Loucy (cell line): Measurements from ENCODE around the gene CCN6.
"Not testable (repeated sequence)": the region's sequence is repeated elsewhere in the genome, so short reads cannot be mapped to it uniquely, and the experiment has no call there.

Experiments used
- H2AFZ ChIP-seq: fragments of 200-600 bp; sonication (generic); 2 replicates; pipeline ENCODE4 v1.6.0; 2016; ENCODE audit warnings: antibody characterized with exemption, mild to moderate bottlenecking, low read length, moderate library complexity
- H3F3A ChIP-seq: fragments of 200-600 bp; 2 replicates; pipeline ENCODE4 v1.6.0; 2016; ENCODE audit warnings: antibody characterized with exemption, low read depth, mild to moderate bottlenecking
- H3K27me3 ChIP-seq: fragments of 200-600 bp; sonication (generic); 2 replicates; pipeline ENCODE4 v1.6.1; 2014; ENCODE audit warnings: low read length, mild to moderate bottlenecking; ENCODE audit not compliant: insufficient read depth, poor library complexity, severe bottlenecking
- H3K36me3 ChIP-seq: fragments of 200-600 bp; sonication (generic); 2 replicates; pipeline ENCODE4 v1.6.1; 2016; ENCODE audit warnings: low read length; ENCODE audit not compliant: insufficient read depth
- H3K4me1 ChIP-seq: fragments of 200-600 bp; sonication (generic); 2 replicates; pipeline ENCODE4 v1.5.1; 2014; ENCODE audit warnings: low read length, mild to moderate bottlenecking; ENCODE audit not compliant: insufficient read depth, poor library complexity, severe bottlenecking
- H3K4me2 ChIP-seq: fragments of 200-600 bp; sonication (generic); 2 replicates; pipeline ENCODE4 v1.6.0; 2014; ENCODE audit warnings: antibody characterized with exemption, low read length, low read depth, mild to moderate bottlenecking; ENCODE audit not compliant: poor library complexity, severe bottlenecking
- H3K4me3 ChIP-seq: fragments of 200-600 bp; sonication (generic); 2 replicates; pipeline ENCODE4 v1.5.1; 2014; ENCODE audit warnings: low read length, mild to moderate bottlenecking, mixed read lengths; ENCODE audit not compliant: poor library complexity, severe bottlenecking
- H3K79me2 ChIP-seq: fragments of 200-600 bp; sonication (generic); 2 replicates; pipeline ENCODE4 v1.6.1; 2014; ENCODE audit warnings: low read length; ENCODE audit not compliant: insufficient read depth
- H3K9ac ChIP-seq: fragments of 200-600 bp; sonication (generic); 2 replicates; pipeline ENCODE4 v1.6.0; 2014; ENCODE audit warnings: mild to moderate bottlenecking, low read depth, low read length, moderate library complexity; ENCODE audit not compliant: poor library complexity, severe bottlenecking
- H3K9me2 ChIP-seq: fragments of 200-600 bp; sonication (generic); replicated peaks from 2 replicates; pipeline ENCODE4 v1.6.1; 2016; ENCODE audit warnings: low read depth, low read length, mixed read lengths
- H3K9me3 ChIP-seq: fragments of 200-600 bp; sonication (generic); 2 replicates; pipeline ENCODE4 v1.6.1; 2014; ENCODE audit warnings: mild to moderate bottlenecking, antibody characterized with exemption, low read length, low read depth; ENCODE audit not compliant: insufficient read depth
- H4K20me1 ChIP-seq: fragments of 200-600 bp; sonication (generic); 2 replicates; pipeline ENCODE4 v1.6.0; 2014; ENCODE audit warnings: antibody characterized with exemption, low read length, mild to moderate bottlenecking; ENCODE audit not compliant: insufficient read depth, poor library complexity, severe bottlenecking
- CTCF ChIP-seq: fragments of 200-600 bp; sonication (generic); conservative IDR thresholded peaks from 2 replicates; pipeline ENCODE4 v1.5.1; 2014; ENCODE audit warnings: mild to moderate bottlenecking, antibody characterized with exemption, low read length
- EZH2phosphoT487 ChIP-seq: fragments of 200-600 bp; IDR thresholded peaks from 2 replicates; pipeline ENCODE4 v1.6.1; 2018; ENCODE audit warnings: antibody characterized with exemption, mild to moderate bottlenecking, moderate library complexity, borderline replicate concordance

The CCN6 gene

GRCh38 chr6:112044856-112045255 lies 9.0 kb upstream of the CCN6 start:
- H2AFZ ChIP-seq, result no peak overlapping the region
- no peaks in the 10 kb centered on the region for H3K27me3 ChIP-seq
- H3K4me3 ChIP-seq, result no peak overlapping the region
- no peaks in the 10 kb centered on the region for H3F3A ChIP-seq
- no peak overlapping the region for H3K4me2 ChIP-seq
- no peak overlapping the region for H3K9ac ChIP-seq
- H3K9me2 ChIP-seq, result no peaks in the 10 kb centered on the region
- H3K4me1 ChIP-seq, result peaks cover 3% of the 10 kb centered on the region
- no peaks in the 10 kb centered on the region for H3K9me3 ChIP-seq
- TF ChIP-seq CTCF (no peak), EZH2phosphoT487 (no peak)
- no peaks in the 10 kb centered on the region for H3K79me2 ChIP-seq
- no peaks in the 10 kb centered on the region for H4K20me1 ChIP-seq
- H3K36me3 ChIP-seq, result no peaks in the 10 kb centered on the region

- not testable (repeated sequence) for H4K20me1 ChIP-seq, H3K79me2 ChIP-seq, H3K9me3 ChIP-seq, H3K9ac ChIP-seq, H3K9me2 ChIP-seq, H3K4me2 ChIP-seq, H3K36me3 ChIP-seq, H2AFZ ChIP-seq, H3K27me3 ChIP-seq, H3K4me3 ChIP-seq, H3K4me1 ChIP-seq, H3F3A ChIP-seq
Measured at GRCh38 chr6:112047523-112047922, 6.4 kb upstream of the CCN6 start.

GRCh38 chr6:112049026-112049799 lies 4.7 kb upstream of the CCN6 start:
- no peak overlapping the region for H3K4me2 ChIP-seq
- no peaks in the 10 kb centered on the region for H3K9me3 ChIP-seq
- no peaks in the 10 kb centered on the region for H3K36me3 ChIP-seq
- no peak overlapping the region for H3K9ac ChIP-seq
- H3K4me1 ChIP-seq, result no peaks in the 10 kb centered on the region
- H4K20me1 ChIP-seq, result no peaks in the 10 kb centered on the region
- H3K9me2 ChIP-seq, result no peaks in the 10 kb centered on the region
- H3K4me3 ChIP-seq, result no peak overlapping the region
- H3K79me2 ChIP-seq, result no peaks in the 10 kb centered on the region
- H3K27me3 ChIP-seq, result no peaks in the 10 kb centered on the region
- H2AFZ ChIP-seq, result no peak overlapping the region
- H3F3A ChIP-seq, result no peaks in the 10 kb centered on the region
- TF ChIP-seq EZH2phosphoT487 (no peak), CTCF (no peak)

DNA sequence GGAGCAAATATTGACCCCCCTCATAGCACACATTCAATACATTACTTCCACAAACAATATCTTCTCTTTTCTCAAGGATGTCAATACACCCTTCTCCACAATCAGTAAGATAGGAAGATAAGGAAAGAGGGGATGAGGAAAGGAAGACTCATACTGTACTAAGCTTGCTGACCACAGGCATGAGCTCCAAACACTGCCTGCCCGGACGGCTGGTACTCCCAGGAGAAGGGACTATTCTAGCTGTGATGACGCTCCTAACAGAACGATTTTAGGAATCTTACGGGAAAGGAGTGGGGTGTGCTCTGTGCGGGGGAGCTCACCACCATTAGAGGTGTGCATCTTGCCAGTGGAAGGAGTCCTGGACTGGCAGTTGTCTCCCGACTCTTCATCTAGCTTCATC lies 3.9 kb upstream of the CCN6 start:
- H3K4me2 ChIP-seq, result no peak overlapping the region
- TF ChIP-seq CTCF, result no peak
- no peak for TF ChIP-seq EZH2phosphoT487

More for the DNA sequence above, 3.9 kb upstream of the CCN6 start:
- Histone ChIP-seq H3K27me3 (no peaks in the 10 kb centered on the region), H3K4me3 (no peak overlapping the region), H3F3A (no peaks in the 10 kb centered on the region), H4K20me1 (no peaks in the 10 kb centered on the region), H3K79me2 (no peaks in the 10 kb centered on the region), H2AFZ (no peak overlapping the region), H3K4me1 (no peaks in the 10 kb centered on the region), H3K36me3 (no peaks in the 10 kb centered on the region), H3K9ac (no peak overlapping the region), H3K9me3 (no peaks in the 10 kb centered on the region), H3K9me2 (no peaks in the 10 kb centered on the region)
